Measurements from ENCODE around the gene TMEM47. TPM values are rescaled to one million over a fixed set of nuclear protein-coding genes. Genes with fewer than 3 reads are reported as not detected.

Gene TMEM47
- total and polyA plus RNA-seq, 9 of the 15 experiments (the other 6 are each of a cell fraction or from before 2014, with no cell fraction given): 0.03 to 0.04 (median 0.03) TPM; not detected in 6

DNA sequence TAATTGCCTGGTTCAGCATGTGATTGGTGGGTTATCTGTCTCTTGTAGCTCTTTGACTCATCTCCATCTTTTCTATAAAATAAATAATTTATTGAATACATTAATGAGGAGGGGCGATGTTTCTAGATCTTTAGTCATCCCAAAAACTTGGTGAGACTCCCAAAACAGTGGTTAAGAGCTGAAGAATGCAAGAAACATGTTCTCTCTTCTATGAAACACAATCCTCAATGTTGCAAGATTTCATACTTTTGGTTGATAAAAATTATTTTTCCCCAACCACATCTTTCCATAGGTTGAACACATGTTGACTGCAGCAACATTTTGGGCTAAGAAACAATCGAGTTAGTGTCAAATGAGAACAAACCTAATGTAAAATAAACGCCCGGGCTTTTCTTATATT, 1.2 kb upstream of the TMEM47 start:
- no peaks in the 10 kb centered on the region for H4K20me1 ChIP-seq (replicated peaks; ENCODE audit: control insufficient read depth, insufficient read depth, low read length)
- no peak for FAIRE-seq
- H3K79me2 ChIP-seq (ENCODE audit: control insufficient read depth, insufficient read depth, low read length): no peaks in the 10 kb centered on the region
- H3K27ac ChIP-seq (ENCODE audit: extremely low read depth, low read depth, low read length): no peak overlapping the region
- in situ Hi-C loops (cut with MboI) (loop anchor here (25.0 kb wide), 1 partner anchor 1196 kb away; no protein-coding TSS in a partner anchor), intact Hi-C loops (cut with micrococcal nuclease) (no loop called here)
- no peak overlapping the region for H3K9ac ChIP-seq (ENCODE audit: insufficient read depth in 1 of 2, low read depth in 2 of 2, low read length in 2 of 2)
- no peak overlapping the region for H2AFZ ChIP-seq (ENCODE audit: low read depth, low read length)
- CTCF ChIA-PET (ENCODE audit: low intra/inter-chr PET ratio): no interaction called here
- 0% methylated on average over 4 of the region's 4 CpGs for WGBS (ENCODE audit: insufficient coverage, low coverage, missing lambda C conversion rate)
- POLR2A ChIA-PET: no interaction called here
- no peaks in the 10 kb centered on the region for H3K9me3 ChIP-seq (replicated peaks; ENCODE audit: control insufficient read depth, insufficient read depth, low read depth, low read length)
- no peaks in the 10 kb centered on the region for H3K36me3 ChIP-seq (ENCODE audit: control insufficient read depth, insufficient read depth, low read length)
- no peak overlapping the region for H3K4me3 ChIP-seq
- no peaks in the 10 kb centered on the region for H3K27me3 ChIP-seq (ENCODE audit: control insufficient read depth in 2 of 2, insufficient read depth in 2 of 2, low read length in 2 of 2)
- DNase-seq (ENCODE audit: extremely low read depth in 1 of 4, low spot score in 3 of 4): no peak
- peaks cover 0 to 9% of the 10 kb centered on the region in 2 experiments; a peak in 1 of 5 replicates for H3K4me1 ChIP-seq (replicated peaks in 1 of 2; ENCODE audit: control insufficient read depth in 2 of 2, insufficient read depth in 2 of 2, low read length in 2 of 2)
- no peaks in the 10 kb centered on the region for H3K9me1 ChIP-seq (ENCODE audit: control insufficient read depth, insufficient read depth, low read length)
- no TSS peak for BruUV-seq (replicated peaks)
- no peak overlapping the region for H3K4me2 ChIP-seq (ENCODE audit: insufficient read depth, low read length)
- no peak for ATAC-seq
- no peak for TF ChIP-seq TRIM25 (IDR thresholded peaks at IDR 0.05; ENCODE audit: borderline replicate concordance)
- TF ChIP-seq GABPA (tag; conservative IDR thresholded peaks at IDR 0.05; ENCODE audit: low read depth): no peak

GRCh38 chrX:34657726-34658070, 613 bp upstream of the TMEM47 start:
- POLR2A ChIA-PET: no interaction called here
- 13% methylated on average over 7 of the region's 13 CpGs for WGBS (ENCODE audit: insufficient coverage, low coverage, missing lambda C conversion rate)
- Histone ChIP-seq H3K4me2 (ENCODE audit: insufficient read depth, low read length) (peak overlapping the region; percentile 25; the same call in 1 of the 2 replicates), H3K27me3 (ENCODE audit: control insufficient read depth in 2 of 2, insufficient read depth in 2 of 2, low read length in 2 of 2) (no peaks in the 10 kb centered on the region), H3K9me3 (replicated peaks; ENCODE audit: control insufficient read depth, insufficient read depth, low read depth, low read length) (no peaks in the 10 kb centered on the region), H3K4me1 (replicated peaks in 1 of 2; ENCODE audit: control insufficient read depth in 2 of 2, insufficient read depth in 2 of 2, low read length in 2 of 2) (peaks cover 0 to 9% of the 10 kb centered on the region in 2 experiments; a peak in 1 of 5 replicates), H3K9me1 (ENCODE audit: control insufficient read depth, insufficient read depth, low read length) (no peaks in the 10 kb centered on the region), H3K4me3 (peak overlapping the region; percentile 27), H3K79me2 (ENCODE audit: control insufficient read depth, insufficient read depth, low read length) (no peaks in the 10 kb centered on the region), H3K36me3 (ENCODE audit: control insufficient read depth, insufficient read depth, low read length) (no peaks in the 10 kb centered on the region), H4K20me1 (replicated peaks; ENCODE audit: control insufficient read depth, insufficient read depth, low read length) (no peaks in the 10 kb centered on the region), H2AFZ (ENCODE audit: low read depth, low read length) (no peak overlapping the region), H3K9ac (ENCODE audit: insufficient read depth in 1 of 2, low read depth in 2 of 2, low read length in 2 of 2) (no peak overlapping the region), H3K27ac (ENCODE audit: extremely low read depth, low read depth, low read length) (no peak overlapping the region)
- BruUV-seq (replicated peaks): no TSS peak
- intact Hi-C loops (cut with micrococcal nuclease): no loop called here
- FAIRE-seq (no peak), ATAC-seq (no peak), DNase-seq (ENCODE audit: extremely low read depth in 1 of 4, low spot score in 3 of 4) (no peak)
- CTCF ChIA-PET (ENCODE audit: low intra/inter-chr PET ratio): no interaction called here
- TF ChIP-seq, protein P1, sequence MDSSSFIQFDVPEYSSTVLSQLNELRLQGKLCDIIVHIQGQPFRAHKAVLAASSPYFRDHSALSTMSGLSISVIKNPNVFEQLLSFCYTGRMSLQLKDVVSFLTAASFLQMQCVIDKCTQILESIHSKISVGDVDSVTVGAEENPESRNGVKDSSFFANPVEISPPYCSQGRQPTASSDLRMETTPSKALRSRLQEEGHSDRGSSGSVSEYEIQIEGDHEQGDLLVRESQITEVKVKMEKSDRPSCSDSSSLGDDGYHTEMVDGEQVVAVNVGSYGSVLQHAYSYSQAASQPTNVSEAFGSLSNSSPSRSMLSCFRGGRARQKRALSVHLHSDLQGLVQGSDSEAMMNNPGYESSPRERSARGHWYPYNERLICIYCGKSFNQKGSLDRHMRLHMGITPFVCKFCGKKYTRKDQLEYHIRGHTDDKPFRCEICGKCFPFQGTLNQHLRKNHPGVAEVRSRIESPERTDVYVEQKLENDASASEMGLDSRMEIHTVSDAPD (CRISPR knock-in tag; IDR thresholded peaks at IDR 0.05): no peak
- TF ChIP-seq GATAD2A (IDR thresholded peaks at IDR 0.05) (no peak), SRSF3 (IDR thresholded peaks at IDR 0.05; ENCODE audit: insufficient read depth, low read length) (no peak), TEAD2 (tag; IDR thresholded peaks at IDR 0.05) (no peak)
- TF ChIP-seq, protein P2, sequence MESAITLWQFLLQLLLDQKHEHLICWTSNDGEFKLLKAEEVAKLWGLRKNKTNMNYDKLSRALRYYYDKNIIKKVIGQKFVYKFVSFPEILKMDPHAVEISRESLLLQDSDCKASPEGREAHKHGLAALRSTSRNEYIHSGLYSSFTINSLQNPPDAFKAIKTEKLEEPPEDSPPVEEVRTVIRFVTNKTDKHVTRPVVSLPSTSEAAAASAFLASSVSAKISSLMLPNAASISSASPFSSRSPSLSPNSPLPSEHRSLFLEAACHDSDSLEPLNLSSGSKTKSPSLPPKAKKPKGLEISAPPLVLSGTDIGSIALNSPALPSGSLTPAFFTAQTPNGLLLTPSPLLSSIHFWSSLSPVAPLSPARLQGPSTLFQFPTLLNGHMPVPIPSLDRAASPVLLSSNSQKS (CRISPR knock-in tag; IDR thresholded peaks at IDR 0.05): no peak
- in situ Hi-C loops (cut with MboI): loop anchor here (25.0 kb wide), 1 partner anchor 1195 kb away; no protein-coding TSS in a partner anchor

Measured in K562 (cell line).